Lower leg skin (tissue), 4 donors: Measurements from ENCODE around the gene PLIN3. TPM values are rescaled to one million over a fixed set of nuclear protein-coding genes. Genes with fewer than 3 reads are reported as not detected.
"Not testable (repeated sequence)": the region's sequence is repeated elsewhere in the genome, so short reads cannot be mapped to it uniquely, and the experiment has no call there.

Experiments
- DNase-seq, 2 donors: peaks; one replicate each; pipeline ENCODE4 v3.0.0-alpha.2; 2019; ENCODE audit warnings: low spot score in 2 of 2
- H3K4me3 ChIP-seq: fragments of 200-600 bp; sonication (generic); 2 replicates; pipeline ENCODE4 v1.5.1; 2017; ENCODE audit warnings: mild to moderate bottlenecking, low read depth; ENCODE audit not compliant: poor library complexity, severe bottlenecking
- CTCF ChIP-seq, 3 donors: fragments of 450-650 bp; IDR thresholded peaks; one replicate each; pipeline ENCODE4 v1.5.1; 2016; ENCODE audit warnings: antibody characterized with exemption in 3 of 3, mild to moderate bottlenecking in 3 of 3, moderate library complexity in 2 of 3
- POLR2A ChIP-seq, 2 donors: fragments of 450-650 bp; IDR thresholded peaks; one replicate each; pipeline ENCODE4 v1.6.1; 2016 to 2017; ENCODE audit warnings: antibody characterized with exemption in 2 of 2, mild to moderate bottlenecking in 1 of 2, moderate library complexity in 1 of 2
- WGBS, 2 donors: methylation state at CpG; one replicate each; pipeline ENCODE4 v1.1.5; 2018; 5-methylcytosine and 5-hydroxymethylcytosine counted together
- intact Hi-C: fragments of 100-400 bp; cut with DNase I; formaldehyde crosslinking; loops from one replicate; pipeline ENCODE4 v1.15.0; 2023; ENCODE audit warnings: low total_unique reads
- total RNA-seq, 4 donors: library from RNA; depleted of rRNA; stranded (reverse); fragments of >200 nt; gene quantifications; one replicate each; pipeline ENCODE4 v1.1.0, GENCODE V29; 2016

The PLIN3 gene
- total RNA-seq, 4 donors from 2014 or later = 59.6 to 92.3 (median 68.5) TPM

GRCh38 chr19:4830768-4831265 is 36.6 kb downstream of the PLIN3 start:
- DNase-seq = no peak
- TF ChIP-seq POLR2A (IDR thresholded peaks at IDR 0.05) (no peak), CTCF (IDR thresholded peaks at IDR 0.05) (no peak)
- 35 to 48% methylated on average over 6 of the region's 6 CpGs for WGBS, 2 donors
- intact Hi-C loops = no loop called here
- H3K4me3 ChIP-seq = peak overlapping the region; percentile 88

GRCh38 chr19:4830332-4830731 is 37.1 kb downstream of the PLIN3 start:
- TF ChIP-seq POLR2A (IDR thresholded peaks at IDR 0.05) (no peak), CTCF (IDR thresholded peaks at IDR 0.05) (no peak)
- WGBS, 2 donors = 62 to 63% methylated on average over 6 of the region's 6 CpGs
- intact Hi-C loops = no loop called here
- H3K4me3 ChIP-seq = no peak overlapping the region
- DNase-seq = no peak

- 40 to 53% methylated on average over 16 of the region's 16 CpGs for WGBS, 2 donors
- DNase-seq = no peak
- H3K4me3 ChIP-seq = no peak overlapping the region
- TF ChIP-seq CTCF (IDR thresholded peaks at IDR 0.05) (no peak), POLR2A (IDR thresholded peaks at IDR 0.05) (no peak)
- intact Hi-C loops = no loop called here
Measured at GRCh38 chr19:4829001-4829712, 38.3 kb downstream of the PLIN3 start.

- TF ChIP-seq POLR2A (IDR thresholded peaks at IDR 0.05) (no peak), CTCF (IDR thresholded peaks at IDR 0.05) (no peak)
- 87 to 88% methylated on average over 6 of the region's 6 CpGs for WGBS, 2 donors
- intact Hi-C loops = no loop called here
- DNase-seq = no peak
- no peak overlapping the region for H3K4me3 ChIP-seq
Measured at GRCh38 chr19:4823577-4823976, 43.9 kb downstream of the PLIN3 start.

- DNase-seq, intact Hi-C loops, H3K4me3 ChIP-seq: not testable (repeated sequence)
- 97 to 98% methylated on average over 7 of the region's 7 CpGs for WGBS, 2 donors
Measured at GRCh38 chr19:4822354-4822753, 45.1 kb downstream of the PLIN3 start.

GRCh38 chr19:4821265-4821664 is 46.2 kb downstream of the PLIN3 start:
- intact Hi-C loops = no loop called here
- no peak for DNase-seq
- H3K4me3 ChIP-seq = no peak overlapping the region
- TF ChIP-seq POLR2A (IDR thresholded peaks at IDR 0.05) (no peak), CTCF (IDR thresholded peaks at IDR 0.05) (no peak)
- 86 to 90% methylated on average over 4 of the region's 4 CpGs for WGBS, 2 donors
